ENCODE measurements around the gene VPS72. TPM values are rescaled to one million over a fixed set of nuclear protein-coding genes. Genes with fewer than 3 reads are reported as not detected.

Gene VPS72
- total RNA-seq, 8 experiments from 2014 or later = 34.2 to 146 (median 83.1) TPM

DNA sequence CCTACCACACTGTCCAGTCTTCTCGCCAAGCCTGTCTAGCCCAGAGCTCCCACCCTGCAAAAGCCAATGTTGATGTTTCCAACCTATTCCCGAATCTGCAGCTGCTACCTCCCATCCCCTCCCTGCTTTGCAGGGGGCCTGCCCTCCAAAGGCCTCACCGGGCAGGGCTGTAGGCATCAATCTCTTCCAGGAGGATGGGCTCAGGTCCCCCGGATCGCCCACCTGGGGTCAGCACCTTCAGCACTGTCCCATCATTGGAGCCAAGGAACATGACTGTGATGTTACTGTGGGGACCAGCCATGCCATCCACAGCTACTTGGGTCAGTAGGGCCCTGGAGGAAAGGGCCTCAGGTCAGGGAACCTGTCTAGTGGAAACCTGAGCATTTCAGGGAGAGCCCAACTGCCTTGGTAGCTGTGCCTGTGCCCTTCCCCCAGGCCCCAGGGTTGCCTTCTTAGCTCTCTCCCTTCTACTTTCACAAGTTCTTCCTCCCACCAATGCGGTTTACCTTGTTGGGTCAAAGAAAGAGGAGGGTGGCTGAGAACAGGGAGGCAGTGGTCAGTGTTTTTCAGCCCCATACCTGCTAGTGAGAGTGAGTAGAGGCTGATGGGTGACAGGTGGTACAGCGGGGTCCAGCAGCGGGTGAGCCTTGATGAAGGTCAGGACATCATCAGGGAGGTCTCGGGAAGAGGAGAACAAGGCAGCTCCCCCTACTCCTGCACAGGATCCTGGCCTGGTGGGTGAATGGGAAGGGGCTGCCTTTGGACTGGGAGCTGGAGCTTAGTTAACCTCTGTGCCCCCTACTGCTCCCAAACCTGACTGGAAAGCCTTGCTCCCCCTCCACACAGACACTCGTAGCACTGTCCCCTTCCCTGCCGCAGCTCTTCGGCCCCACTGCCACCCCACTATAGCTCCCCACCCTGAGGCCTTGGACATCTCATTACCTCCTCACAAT lies 54.3 kb downstream of the VPS72 start:
- peaks cover 8 to 15% of the 10 kb centered on the region in 2 donors for H3K4me1 ChIP-seq (replicated peaks in 1 of 2)
- 66 to 93% (median 91%) methylated on average over 3 to 6 of the region's 12 CpGs; no CpG with 5 or more reads in 5 of the 10 experiments for WGBS, 10 experiments
- no peak overlapping the region for H3K4me3 ChIP-seq
- no peak overlapping the region for H3K27ac ChIP-seq
- ATAC-seq (replicated peaks in 6 of 8) = no peak
- in situ Hi-C loops (cut with MboI; ENCODE audit: low pct_unique_long_range_greater_than_20kb in 2 of 9, low sequenced_read_pairs in 9 of 9, unreplicated experiment in 9 of 9) = no loop called here

DNA sequence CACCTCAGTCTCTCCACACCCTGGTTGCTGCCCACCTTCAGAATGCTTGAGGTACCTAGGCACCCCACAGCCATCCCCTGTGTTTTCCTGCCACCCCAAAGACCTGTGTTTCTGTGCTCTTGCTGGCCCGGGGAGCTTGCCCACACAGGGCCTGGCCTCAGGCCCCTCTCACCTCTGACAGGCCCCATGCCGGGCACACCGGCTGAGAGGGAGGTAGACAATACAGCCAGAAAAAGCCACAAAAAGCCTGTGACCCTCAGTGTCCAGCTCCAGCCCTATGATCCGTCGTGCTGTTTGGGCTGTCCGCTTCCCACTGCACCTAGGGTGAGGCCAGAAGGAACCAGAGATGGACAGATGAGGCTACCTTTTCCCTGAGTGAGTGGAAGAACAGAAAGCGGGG lies 55.0 kb downstream of the VPS72 start:
- no peak overlapping the region for H3K27ac ChIP-seq
- in situ Hi-C loops (cut with MboI; ENCODE audit: low pct_unique_long_range_greater_than_20kb in 2 of 9, low sequenced_read_pairs in 9 of 9, unreplicated experiment in 9 of 9) = no loop called here
- ATAC-seq (replicated peaks in 6 of 8) = no peak
- no peak overlapping the region for H3K4me3 ChIP-seq
- peaks cover 8 to 15% of the 10 kb centered on the region in 2 donors for H3K4me1 ChIP-seq (replicated peaks in 1 of 2)
- WGBS, 10 experiments = 80 to 100% (median 89%) methylated on average over 1 to 6 of the region's 7 CpGs; no CpG with 5 or more reads in 7 of the 10 experiments

DNA sequence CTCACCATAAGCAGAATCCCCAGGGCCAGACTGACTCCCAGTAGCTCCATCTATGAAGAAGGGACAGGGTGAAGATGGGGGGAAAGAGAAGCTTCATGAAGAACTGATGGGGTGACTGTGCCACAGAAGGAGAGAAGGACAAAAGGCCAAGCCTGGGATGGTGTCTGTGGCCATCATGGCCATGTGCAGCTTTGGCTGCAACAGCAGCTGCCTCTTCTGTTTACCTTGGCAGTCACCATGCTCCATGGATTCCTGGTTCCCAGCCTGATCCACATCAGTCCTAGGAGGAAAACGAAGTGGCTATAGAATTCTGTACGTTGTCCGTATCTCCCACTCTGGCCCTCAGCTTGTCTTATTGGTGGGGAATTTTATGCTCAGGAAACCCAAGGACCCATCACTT lies 55.6 kb downstream of the VPS72 start:
- no peak overlapping the region for H3K27ac ChIP-seq
- 40 to 100% (median 92%) methylated on average over 1 to 3 of the region's 3 CpGs; no CpG with 5 or more reads in 2 of the 10 experiments for WGBS, 10 experiments
- H3K4me3 ChIP-seq = no peak overlapping the region
- in situ Hi-C loops (cut with MboI; ENCODE audit: low pct_unique_long_range_greater_than_20kb in 2 of 9, low sequenced_read_pairs in 9 of 9, unreplicated experiment in 9 of 9) = no loop called here
- no peak for ATAC-seq (replicated peaks in 6 of 8)
- peaks cover 8 to 15% of the 10 kb centered on the region in 2 donors for H3K4me1 ChIP-seq (replicated peaks in 1 of 2)

DNA sequence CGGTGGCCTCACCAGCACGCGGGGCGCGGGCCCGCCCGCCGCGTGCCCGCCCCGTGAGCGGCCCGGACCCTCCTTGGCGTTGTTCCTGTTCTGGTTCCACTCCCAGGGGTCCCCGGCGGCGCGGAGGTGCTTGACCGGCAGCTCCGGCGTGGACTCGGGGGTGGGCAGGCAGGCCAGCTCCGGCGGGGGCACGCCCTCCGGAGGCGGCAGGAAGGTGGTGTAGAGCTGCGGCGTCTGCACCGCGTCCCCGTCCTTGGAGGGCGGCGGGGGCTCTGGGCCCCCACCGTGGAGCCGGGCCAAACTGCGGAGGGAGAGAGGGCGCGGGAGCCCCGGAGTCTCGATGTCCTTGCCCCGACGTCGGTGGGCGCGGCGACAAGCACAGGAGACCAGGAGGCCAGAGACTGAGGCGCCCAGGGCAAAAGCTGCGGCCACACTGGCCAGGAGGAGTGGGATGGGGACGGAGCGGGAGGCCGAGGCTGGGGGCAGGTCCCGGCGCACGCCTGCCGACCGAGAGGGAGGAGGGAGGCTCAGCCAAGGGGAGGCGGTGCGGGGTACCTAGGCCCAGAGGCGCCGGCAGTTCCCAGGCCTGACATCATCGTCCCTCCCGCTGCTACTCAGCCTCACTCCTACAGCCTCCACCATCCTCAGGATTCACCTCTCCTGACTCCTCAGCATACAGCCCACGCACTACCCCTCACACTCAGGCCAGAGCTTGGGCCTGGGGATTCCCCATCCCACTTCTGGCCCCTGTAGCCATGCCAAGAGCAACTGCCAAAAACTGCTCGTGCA lies 56.8 kb downstream of the VPS72 start:
- in situ Hi-C loops (cut with MboI; ENCODE audit: low pct_unique_long_range_greater_than_20kb in 2 of 9, low sequenced_read_pairs in 9 of 9, unreplicated experiment in 9 of 9) = no loop called here
- WGBS, 10 experiments = 73 to 86% methylated on average over 4 of the region's 65 CpGs; no CpG with 5 or more reads in 8 of the 10 experiments
- Histone ChIP-seq H3K27ac (no peak overlapping the region), H3K4me1 (replicated peaks in 1 of 2) (peaks cover 8 to 15% of the 10 kb centered on the region in 2 donors), H3K4me3 (no peak overlapping the region)
- peak in 1 of 8 experiments; percentile 13 for ATAC-seq (replicated peaks in 6 of 8)

DNA sequence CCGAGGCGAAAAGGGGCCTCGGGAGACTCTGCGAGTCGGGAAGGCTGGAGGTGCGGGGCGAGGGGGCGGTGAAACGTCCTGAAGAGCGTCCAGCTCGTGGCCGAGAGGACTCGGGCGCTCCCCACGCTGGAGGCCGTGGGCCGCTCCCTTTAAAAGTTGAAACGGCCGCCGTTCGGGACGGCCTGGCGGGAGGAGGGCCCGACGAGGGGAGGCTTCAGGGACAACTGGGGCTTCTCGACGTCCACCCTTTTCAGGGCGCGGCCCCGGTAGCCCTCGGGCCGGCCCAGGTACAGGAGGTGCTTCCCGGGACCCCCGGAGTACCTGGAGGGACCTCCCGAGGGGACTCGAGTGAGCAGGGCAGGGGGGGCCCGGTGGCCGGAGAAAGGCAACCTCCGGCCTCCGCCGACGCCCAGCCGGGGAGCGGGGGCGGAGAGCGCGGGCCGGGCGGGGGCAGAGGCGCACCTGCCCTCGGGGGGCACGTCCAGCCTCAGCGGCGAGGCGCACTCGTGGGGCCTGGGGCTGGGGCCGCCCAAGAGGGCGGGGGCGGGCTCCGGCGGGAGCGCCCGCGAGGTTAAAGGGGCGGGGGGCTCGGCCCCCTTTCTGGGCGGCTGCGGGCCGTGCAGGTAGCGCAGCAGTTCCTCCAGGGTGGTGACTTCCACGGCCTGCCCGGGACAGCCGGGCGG lies 57.5 kb downstream of the VPS72 start:
- H3K27ac ChIP-seq = no peak overlapping the region
- WGBS, 10 experiments = 60 to 90% (median 77%) methylated on average over 1 to 22 of the region's 74 CpGs; no CpG with 5 or more reads in 6 of the 10 experiments
- no peak for ATAC-seq (replicated peaks in 6 of 8)
- in situ Hi-C loops (cut with MboI; ENCODE audit: low pct_unique_long_range_greater_than_20kb in 2 of 9, low sequenced_read_pairs in 9 of 9, unreplicated experiment in 9 of 9) = no loop called here
- no peak overlapping the region for H3K4me3 ChIP-seq
- peaks cover 8 to 15% of the 10 kb centered on the region in 2 donors for H3K4me1 ChIP-seq (replicated peaks in 1 of 2)

DNA sequence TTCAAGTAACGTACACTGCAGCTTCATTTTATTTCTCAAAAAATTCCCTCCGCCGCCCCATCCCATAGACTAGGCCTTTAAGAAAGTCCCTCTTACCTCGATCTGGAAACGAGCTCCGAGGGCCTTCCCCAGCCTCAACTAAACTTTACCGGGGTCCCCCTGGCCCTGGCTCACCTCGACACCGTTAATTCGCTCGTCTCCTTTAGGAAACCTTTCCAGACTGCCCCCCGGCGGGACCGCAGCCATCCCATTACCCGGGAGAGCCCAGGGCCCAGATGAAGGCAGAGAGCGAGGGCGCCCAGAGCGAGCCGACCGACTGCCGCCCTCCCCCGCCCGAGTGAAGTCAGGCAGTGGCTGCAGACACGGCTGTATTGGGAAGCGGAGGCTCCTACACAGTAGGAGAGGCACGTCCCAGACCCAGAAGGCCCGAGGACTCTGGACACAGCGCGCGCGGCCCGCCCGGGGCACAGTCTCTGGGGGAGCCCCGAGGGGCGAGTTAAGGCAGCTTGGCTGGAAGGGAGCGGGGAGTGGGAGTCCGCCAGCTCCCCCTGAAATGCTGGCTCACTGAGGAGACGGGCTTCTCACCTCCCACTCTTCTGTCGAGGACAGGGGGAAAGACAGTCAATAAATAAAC lies 58.2 kb downstream of the VPS72 start:
- Histone ChIP-seq H3K27ac (no peak overlapping the region), H3K4me3 (peak overlapping the region; percentile 11 to 28 (median 22)), H3K4me1 (replicated peaks in 1 of 2) (peaks cover 8 to 15% of the 10 kb centered on the region in 2 donors)
- 10 to 83% (median 27%) methylated on average over 3 to 13 of the region's 39 CpGs; no CpG with 5 or more reads in 1 of the 10 experiments for WGBS, 10 experiments
- peak in 7 of 8 experiments; percentile 3 to 62 (median 53) for ATAC-seq (replicated peaks in 6 of 8)
- in situ Hi-C loops (cut with MboI; ENCODE audit: low pct_unique_long_range_greater_than_20kb in 2 of 9, low sequenced_read_pairs in 9 of 9, unreplicated experiment in 9 of 9) = no loop called here

DNA sequence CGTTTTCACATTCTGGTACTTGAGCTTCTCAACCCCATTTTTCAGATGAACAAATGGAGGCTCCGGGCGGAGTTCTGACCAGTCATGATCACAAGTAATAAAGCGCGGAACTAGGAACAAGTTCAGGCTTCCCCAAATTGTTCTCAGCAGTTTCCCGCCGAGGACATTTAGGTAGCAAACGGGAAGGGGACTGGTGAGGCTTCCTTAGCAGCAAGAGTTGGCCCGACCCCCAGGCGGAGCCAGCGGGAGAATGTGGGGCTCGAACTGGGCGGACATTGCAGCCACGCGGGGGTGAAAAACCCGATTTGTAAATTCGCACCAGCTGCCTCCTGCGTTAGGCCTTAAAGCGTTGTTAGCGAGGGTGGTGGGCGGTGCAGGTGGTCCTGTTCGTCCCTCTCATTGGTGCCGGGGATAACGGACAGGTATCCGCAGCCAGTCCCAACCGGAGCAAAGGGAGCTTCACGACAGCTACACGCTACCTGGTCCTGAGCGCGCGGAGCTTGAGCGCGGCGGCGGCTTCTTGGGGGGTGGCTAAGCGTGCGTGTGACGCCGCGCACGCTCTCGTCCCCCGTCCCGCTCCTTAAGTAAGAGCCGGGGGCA lies 58.9 kb downstream of the VPS72 start:
- H3K4me3 ChIP-seq = peak overlapping the region; percentile 11 to 28 (median 22)
- peak; percentile 83 to 99 (median 96) for ATAC-seq (replicated peaks in 6 of 8)
- peaks cover 8 to 15% of the 10 kb centered on the region in 2 donors for H3K4me1 ChIP-seq (replicated peaks in 1 of 2)
- H3K27ac ChIP-seq = no peak overlapping the region
- in situ Hi-C loops (cut with MboI; ENCODE audit: low pct_unique_long_range_greater_than_20kb in 2 of 9, low sequenced_read_pairs in 9 of 9, unreplicated experiment in 9 of 9) = no loop called here
- WGBS, 10 experiments = 0 to 100% (median 37%) methylated on average over 1 to 37 of the region's 45 CpGs

DNA sequence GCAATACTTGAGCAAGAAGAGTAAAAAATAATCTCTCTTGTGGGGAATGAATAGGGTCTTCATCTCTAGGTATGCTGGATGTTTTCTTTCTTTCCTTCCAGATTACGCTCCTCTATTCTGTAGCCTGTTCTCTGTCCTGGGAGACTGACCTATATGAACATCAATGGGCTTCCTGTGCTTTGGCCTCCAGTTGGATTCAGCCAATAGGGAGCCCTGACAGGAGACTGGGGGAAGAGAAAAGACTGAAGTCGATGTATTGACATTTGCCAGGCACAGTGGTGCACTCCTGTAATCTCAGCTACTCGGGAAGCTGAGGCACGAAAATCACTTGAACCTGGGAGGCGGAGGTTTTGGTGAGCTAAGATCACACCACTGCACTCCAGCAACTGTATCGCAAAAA lies 61.2 kb downstream of the VPS72 start:
- in situ Hi-C loops (cut with MboI; ENCODE audit: low pct_unique_long_range_greater_than_20kb in 2 of 9, low sequenced_read_pairs in 9 of 9, unreplicated experiment in 9 of 9) = no loop called here
- Histone ChIP-seq H3K4me3 (no peak overlapping the region), H3K27ac (no peak overlapping the region), H3K4me1 (replicated peaks in 1 of 2) (peaks cover 8 to 15% of the 10 kb centered on the region in 2 donors)
- WGBS, 10 experiments = 29 to 96% (median 75%) methylated on average over 1 to 6 of the region's 6 CpGs; no CpG with 5 or more reads in 1 of the 10 experiments
- ATAC-seq (replicated peaks in 6 of 8) = no peak

Other genes with a start within 250 kb of the VPS72 start
- 100 to 1,000 TPM in 4 of 8 experiments, 10 to 100 TPM in 4; 46.1 to 116 (median 96.6) TPM for gene CERS2, start 215.4 kb downstream of the VPS72 start, total RNA-seq
- gene ANXA9, start 207.9 kb downstream of the VPS72 start, total RNA-seq = 1 to 10 TPM in 5 of 8 experiments, under 1 TPM in 3; 0.54 to 1.7 (median 1.3) TPM
- gene MINDY1, start 183.3 kb downstream of the VPS72 start, total RNA-seq = 10 to 100 TPM in 7 of 8 experiments, 1 to 10 TPM in 1; 7.5 to 22.7 (median 19.0) TPM
- gene PRUNE1, start 181.7 kb downstream of the VPS72 start, total RNA-seq = 10 to 100 TPM; 10.5 to 30.2 (median 24.1) TPM
- 1 to 10 TPM in 4 of 8 experiments, under 1 TPM in 4; 0.18 to 1.6 (median 1.1) TPM for gene BNIPL, start 153.6 kb downstream of the VPS72 start, total RNA-seq
- 10 to 100 TPM in 1 of 8 experiments, 1 to 10 TPM in 7; 3.9 to 10.3 (median 7.8) TPM for gene C1orf56, start 142.4 kb downstream of the VPS72 start, total RNA-seq
- gene CDC42SE1, start 130.6 kb downstream of the VPS72 start, total RNA-seq = 10 to 100 TPM; 34.9 to 68.9 (median 52.4) TPM
- gene MLLT11, start 129.8 kb downstream of the VPS72 start, total RNA-seq = 100 to 1,000 TPM in 4 of 8 experiments, 10 to 100 TPM in 2, 1 to 10 TPM in 2; 3.3 to 201 (median 110) TPM
- gene GABPB2, start 119.4 kb downstream of the VPS72 start, total RNA-seq = 10 to 100 TPM in 2 of 8 experiments, 1 to 10 TPM in 6; 4.2 to 20.5 (median 6.1) TPM
- gene SEMA6C, start 43.6 kb downstream of the VPS72 start, total RNA-seq = 10 to 100 TPM in 5 of 8 experiments, 1 to 10 TPM in 3; 1.0 to 33.6 (median 15.4) TPM
- 1 to 10 TPM in 3 of 8 experiments, under 1 TPM in 5; 0.25 to 1.6 (median 0.55) TPM for gene TNFAIP8L2, start 33.5 kb downstream of the VPS72 start, total RNA-seq
- 10 to 100 TPM in 5 of 8 experiments, 1 to 10 TPM in 3; 4.4 to 31.2 (median 18.1) TPM for gene LYSMD1, start 24.3 kb downstream of the VPS72 start, total RNA-seq
- 100 to 1,000 TPM in 2 of 8 experiments, 10 to 100 TPM in 6; 41.0 to 115 (median 77.1) TPM for gene SCNM1, start 24.1 kb downstream of the VPS72 start, total RNA-seq
- 1 to 10 TPM in 3 of 8 experiments, under 1 TPM in 3, not detected in 2; 0.27 to 2.0 (median 0.96) TPM for gene TMOD4, start 14.2 kb downstream of the VPS72 start, total RNA-seq
- 100 to 1,000 TPM in 1 of 8 experiments, 10 to 100 TPM in 7; 44.2 to 113 (median 62.5) TPM for gene PIP5K1A, start 8.4 kb upstream of the VPS72 start, total RNA-seq
- gene PSMD4, start 64.5 kb upstream of the VPS72 start, total RNA-seq = 100 to 1,000 TPM; 187 to 376 (median 247) TPM
- 10 to 100 TPM in 7 of 8 experiments, 1 to 10 TPM in 1; 8.9 to 33.2 (median 21.9) TPM for gene ZNF687, start 92.1 kb upstream of the VPS72 start, total RNA-seq
- gene PI4KB, start 137.2 kb upstream of the VPS72 start, total RNA-seq = 10 to 100 TPM; 45.0 to 64.7 (median 55.6) TPM
- gene RFX5, start 157.1 kb upstream of the VPS72 start, total RNA-seq = 100 to 1,000 TPM in 1 of 8 experiments, 10 to 100 TPM in 7; 21.2 to 107 (median 37.7) TPM
- 100 to 1,000 TPM in 1 of 8 experiments, 10 to 100 TPM in 3, 1 to 10 TPM in 4; 1.4 to 135 (median 11.7) TPM for gene SELENBP1, start 182.5 kb upstream of the VPS72 start, total RNA-seq
- 100 to 1,000 TPM; 299 to 475 (median 369) TPM for gene PSMB4, start 209.4 kb upstream of the VPS72 start, total RNA-seq